ELR (cell line): ENCODE measurements around the gene ASMTL.
"Not testable (repeated sequence)": the region's sequence is repeated elsewhere in the genome, so short reads cannot be mapped to it uniquely, and the experiment has no call there.

Source experiments
- DNase-seq: peaks from one replicate; pipeline ENCODE4 v3.0.0-alpha.2; 2015; ENCODE audit warnings: low read depth

ASMTL gene

GRCh38 chrX:1453951-1454785, 1.5 kb upstream of the ASMTL start:
- DNase-seq: peak; percentile 80

DNA sequence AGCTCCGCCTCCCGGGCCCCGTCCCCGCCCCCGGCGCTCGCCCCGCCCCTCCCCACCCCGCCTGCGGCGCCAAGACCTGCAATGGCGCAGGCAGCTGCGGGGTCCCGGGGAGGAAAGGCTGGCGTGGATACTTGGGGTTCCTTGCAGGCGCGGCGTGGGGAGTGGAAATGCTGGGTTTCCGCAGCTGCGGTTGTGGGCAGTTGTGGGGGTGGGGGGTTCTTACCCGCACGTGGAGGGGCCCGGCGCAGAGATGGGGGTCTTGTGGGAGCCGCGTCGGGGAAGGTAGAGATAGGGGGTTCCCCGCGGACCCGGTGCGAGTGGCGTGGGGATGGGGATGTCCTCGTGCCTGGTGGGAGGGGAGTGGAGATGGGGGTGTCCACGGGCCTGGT, 680 bp upstream of the ASMTL start:
- no peak for DNase-seq

DNA sequence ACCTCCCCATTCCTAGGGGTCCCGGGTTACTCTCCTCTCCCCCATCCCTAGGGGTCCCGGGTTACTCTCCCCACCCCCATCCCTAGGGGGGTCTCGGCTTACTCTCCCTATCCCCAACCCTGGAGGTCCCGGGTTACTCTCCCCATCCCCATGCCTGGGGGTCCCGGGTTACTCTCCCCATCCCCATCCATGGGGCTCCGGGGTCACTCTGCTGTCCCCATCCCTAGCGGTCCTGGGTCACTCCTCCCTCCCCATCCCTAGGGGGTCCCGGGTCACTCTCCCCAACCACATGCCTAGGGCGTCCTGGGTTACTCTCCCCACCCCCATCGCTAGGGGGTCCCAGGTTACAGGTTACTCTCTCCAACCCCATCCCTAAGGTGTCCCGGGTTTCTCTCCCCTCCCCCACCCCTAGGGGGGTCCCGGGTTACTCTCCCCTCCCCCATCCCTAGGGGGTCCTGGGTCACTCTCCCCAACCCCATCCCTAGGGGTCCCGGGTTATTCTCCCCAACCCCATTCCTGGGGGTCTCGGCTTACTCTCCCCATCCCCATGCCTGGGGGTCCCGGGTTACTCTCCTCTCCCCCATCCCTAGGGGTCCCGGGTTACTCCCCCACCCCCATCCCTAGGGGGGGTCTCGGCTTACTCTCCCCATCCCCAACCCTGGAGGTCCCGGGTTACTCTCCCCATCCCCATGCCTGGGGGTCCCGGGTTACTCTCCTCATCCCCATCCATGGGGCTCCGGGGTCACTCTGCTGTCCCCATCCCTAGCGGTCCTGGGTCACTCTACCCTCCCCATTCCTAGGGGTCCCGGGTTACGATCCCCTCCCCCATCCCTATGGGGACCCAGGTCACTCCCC, 821 bp downstream of the ASMTL start:
- DNase-seq: no peak

DNA sequence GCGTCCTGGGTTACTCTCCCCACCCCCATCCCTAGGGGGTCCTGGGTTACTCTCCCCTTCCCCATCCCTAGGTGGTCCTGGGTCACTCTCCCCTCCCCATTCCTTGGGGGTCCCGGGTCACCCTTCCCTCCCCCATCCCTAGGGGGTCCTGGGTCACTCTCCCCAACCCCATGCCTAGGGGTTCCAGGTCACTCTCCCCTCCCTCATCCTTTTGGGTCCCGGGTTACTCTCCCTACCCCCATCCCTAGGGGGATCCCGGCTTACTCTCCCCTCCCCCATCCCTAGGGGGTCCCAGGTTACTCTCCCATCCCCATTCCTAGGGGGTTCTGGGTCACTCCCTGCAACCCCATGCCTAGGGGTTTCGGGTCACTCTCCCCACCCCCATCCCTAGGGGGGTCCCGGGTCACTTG, 1.5 kb downstream of the ASMTL start:
- DNase-seq: no peak

DNA sequence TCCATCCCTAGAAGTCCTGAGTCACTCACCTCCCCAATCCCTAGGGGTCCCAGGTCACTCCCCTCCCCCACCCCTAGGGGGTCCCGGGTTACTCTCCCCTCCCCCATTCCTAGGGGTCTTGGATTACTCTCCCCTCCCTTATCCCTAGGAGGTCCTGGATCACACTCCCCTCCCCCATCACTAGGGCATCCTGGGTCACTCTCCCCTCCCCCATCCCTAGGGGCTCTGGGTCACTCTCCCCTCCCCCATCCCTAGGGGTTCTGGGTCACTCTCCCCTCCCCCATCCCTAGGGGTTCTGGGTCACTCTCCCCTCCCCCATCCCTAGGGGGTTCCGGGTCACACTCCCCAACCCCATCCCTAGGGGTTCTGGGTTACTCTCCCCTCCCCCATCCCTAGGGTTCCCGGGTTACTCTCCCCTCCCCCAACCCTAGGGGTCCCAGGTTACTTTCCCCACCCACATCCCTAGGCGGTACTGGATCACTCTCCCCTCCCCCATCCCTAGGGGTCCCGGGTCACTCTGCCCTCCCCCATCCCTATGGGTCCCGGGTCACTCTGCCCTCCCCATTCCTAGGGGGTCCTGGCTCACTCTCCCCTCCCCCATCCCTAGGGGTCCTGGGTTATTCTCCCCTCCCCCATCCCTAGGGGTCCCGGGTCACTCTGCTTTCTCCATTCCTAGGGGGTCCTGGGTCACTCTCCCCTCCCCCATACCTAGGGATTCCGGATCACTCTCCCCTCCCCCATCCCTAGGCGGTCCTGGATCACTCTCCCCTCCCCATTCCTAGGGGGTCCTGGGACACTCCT, 2.1 kb downstream of the ASMTL start:
- DNase-seq: no peak

GRCh38 chrX:1449823-1450149, 2.9 kb downstream of the ASMTL start:
- DNase-seq: no peak

- DNase-seq: no peak
These were observed 3.5 kb downstream of the ASMTL start for GRCh38 chrX:1449036-1449822.

DNA sequence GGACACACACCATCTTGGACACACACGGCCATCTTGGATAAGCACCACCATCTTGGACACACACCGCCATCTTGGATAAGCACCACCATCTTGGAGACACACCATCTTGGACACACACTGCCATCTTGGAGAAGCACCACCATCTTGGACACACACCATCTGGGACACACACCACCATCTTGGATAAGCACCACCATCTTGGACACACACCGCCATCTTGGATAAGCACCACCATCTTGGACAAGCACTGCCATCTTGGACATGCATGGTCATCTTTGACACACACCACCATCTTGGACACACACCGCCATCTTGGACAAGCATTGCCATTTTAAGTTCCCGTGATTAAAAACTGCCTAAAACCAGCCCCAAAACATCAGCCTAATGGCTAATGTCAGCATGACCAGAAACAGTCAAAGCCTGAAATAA, 4.1 kb downstream of the ASMTL start:
- DNase-seq: not testable (repeated sequence)

DNA sequence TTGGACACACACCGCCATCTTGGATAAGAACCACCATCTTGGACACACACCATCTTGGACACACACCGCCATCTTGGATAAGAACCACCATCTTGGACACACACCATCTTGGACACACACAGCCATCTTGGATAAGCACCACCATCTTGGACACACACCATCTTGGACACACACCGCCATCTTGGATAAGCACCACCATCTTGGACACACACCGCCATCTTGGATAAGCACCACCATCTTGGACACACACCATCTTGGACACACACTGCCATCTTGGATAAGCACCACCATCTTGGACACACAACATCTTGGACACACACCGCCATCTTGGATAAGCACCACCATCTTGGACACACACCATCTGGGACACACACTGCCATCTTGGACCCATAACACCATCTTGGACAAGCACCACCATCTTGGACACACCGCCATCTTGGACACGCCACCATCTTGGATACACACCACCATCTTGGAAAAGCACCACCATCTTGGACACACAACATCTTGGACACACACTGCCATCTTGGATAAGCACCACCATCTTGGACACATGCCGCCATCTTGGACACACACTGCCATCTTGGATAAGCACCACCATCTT, 4.6 kb downstream of the ASMTL start:
- DNase-seq: not testable (repeated sequence)

DNA sequence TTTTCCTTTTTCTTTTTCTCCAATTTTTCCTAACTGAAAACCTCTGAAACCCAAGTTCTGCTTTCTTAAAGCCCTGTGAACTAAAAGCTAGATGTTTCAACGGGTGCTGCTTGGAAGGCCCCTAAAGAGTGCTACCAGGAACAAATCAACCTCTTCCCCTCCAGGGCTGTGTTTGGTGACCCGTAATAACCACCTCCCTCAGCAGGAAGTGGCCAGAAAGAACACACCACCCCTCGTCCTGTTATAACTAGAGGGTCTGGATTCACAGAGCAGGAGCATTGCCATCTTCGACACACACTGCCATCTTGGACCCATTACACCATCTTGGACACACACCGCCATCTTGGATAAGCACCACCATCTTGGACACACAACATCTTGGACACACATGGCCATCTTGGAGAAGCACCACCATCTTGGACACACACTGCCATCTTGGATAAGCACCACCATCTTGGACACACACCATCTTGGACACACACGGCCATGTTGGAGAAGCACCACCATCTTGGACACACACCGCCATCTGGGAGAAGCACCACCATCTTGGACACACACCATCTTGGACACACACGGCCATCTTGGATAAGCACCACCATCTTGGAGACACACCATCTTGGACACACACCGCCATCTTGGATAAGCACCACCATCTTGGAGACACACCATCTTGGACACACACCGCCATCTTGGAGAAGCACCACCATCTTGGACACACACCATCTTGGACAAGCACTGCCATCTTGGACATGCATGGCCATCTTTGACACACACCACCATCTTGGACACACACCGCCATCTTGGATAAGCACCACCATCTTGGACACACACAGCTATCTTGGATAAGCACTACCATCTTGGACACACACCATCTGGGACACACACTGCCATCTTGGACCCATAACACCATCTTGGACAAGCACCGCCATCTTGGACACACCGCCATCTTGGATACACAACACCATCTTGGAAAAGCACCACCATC, 5.4 kb downstream of the ASMTL start:
- not testable (repeated sequence) for DNase-seq

- no peak for DNase-seq
These were observed 7.9 kb downstream of the ASMTL start for GRCh38 chrX:1444561-1445500.

GRCh38 chrX:1443496-1444075, 9.1 kb downstream of the ASMTL start:
- DNase-seq: no peak

- no peak for DNase-seq
These were observed 9.9 kb downstream of the ASMTL start for GRCh38 chrX:1442724-1443367.

GRCh38 chrX:1442016-1442665, 10.6 kb downstream of the ASMTL start:
- no peak for DNase-seq

GRCh38 chrX:1440506-1440905, 12.2 kb downstream of the ASMTL start:
- no peak for DNase-seq

GRCh38 chrX:1435241-1435895, 17.3 kb downstream of the ASMTL start:
- DNase-seq: no peak

DNA sequence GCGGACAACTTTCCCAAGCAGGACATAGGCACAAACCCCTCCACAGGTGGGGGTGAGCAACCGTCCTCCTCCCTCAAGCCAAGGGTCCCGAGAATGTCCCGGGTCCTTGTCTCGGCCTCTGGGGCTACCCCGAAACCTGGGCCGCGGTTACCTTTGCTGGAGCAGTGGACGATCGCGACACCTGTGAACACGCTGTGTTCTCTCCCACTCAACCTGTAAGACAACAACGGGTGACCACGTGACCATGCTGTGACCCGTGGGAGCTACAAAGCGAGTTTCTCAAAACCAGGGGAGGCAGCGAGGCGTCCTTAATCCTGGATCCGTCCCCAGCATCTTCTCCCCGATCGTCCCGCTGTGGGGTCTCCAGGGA, 17.9 kb downstream of the ASMTL start:
- DNase-seq: no peak
